GM13976 (cell line): ENCODE measurements around the gene HCRT.
A peak's percentile ranks its signal among the peaks of the same experiment; 100 is the strongest.

Source experiments
- DNase-seq: peaks from one replicate; pipeline ENCODE4 v3.0.0; 2012; ENCODE audit warnings: low spot score
- CTCF ChIP-seq: IDR thresholded peaks from 2 replicates; pipeline ENCODE4 v1.5.1; 2012; ENCODE audit warnings: borderline replicate concordance, mild to moderate bottlenecking; ENCODE audit not compliant: insufficient read depth; ENCODE audit errors: extremely low read depth, missing control alignments, control extremely low read depth
- in situ Hi-C: fragments of 300-500 bp; cut with MboI; formaldehyde crosslinking; loops from one replicate; pipeline ENCODE4 v1.12.0; 2022; ENCODE audit warnings: low sequenced_read_pairs, mixed read lengths, inconsistent platforms; ENCODE audit not compliant: unreplicated experiment

HCRT gene

DNA sequence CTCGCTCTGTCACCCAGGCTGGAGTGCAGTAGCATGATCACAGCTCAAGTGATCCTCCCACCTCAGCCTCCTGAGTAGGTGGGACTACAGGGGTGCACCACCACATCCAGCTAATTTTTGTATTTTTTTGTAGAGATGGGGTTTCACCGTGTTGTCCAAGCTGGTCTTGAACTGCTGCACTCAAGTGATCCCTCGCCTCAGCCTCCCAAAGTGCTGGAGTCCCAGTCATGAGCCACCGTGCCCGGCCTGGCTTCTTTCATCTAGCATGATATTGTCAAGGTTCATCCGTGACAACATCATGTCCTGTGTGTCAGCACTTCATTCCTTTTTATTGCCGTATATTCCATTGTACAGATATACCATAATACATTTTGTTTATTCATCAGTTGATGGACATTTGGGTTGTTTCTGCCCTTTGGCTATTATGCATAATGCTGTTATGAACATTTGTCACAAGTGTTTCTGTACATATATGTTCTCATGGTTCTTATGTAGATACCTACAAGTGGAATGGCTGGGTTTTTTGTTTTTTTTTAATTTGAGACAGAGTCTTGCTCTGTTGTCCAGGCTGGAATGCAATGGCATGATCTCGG, 12.4 kb upstream of the HCRT start:
- in situ Hi-C loops, result loop anchor here (25.0 kb wide), 1 partner anchor 215 kb away; the partner anchor contains the start of gene CAVIN1
- no peak for DNase-seq
- TF ChIP-seq CTCF, result no peak

- no peak for TF ChIP-seq CTCF
- in situ Hi-C loops, result loop anchor here (25.0 kb wide), 1 partner anchor 218 kb away; the partner anchor contains the start of gene CAVIN1
- peak; percentile 90 for DNase-seq
Measured at GRCh38 chr17:42193969-42194899, 9.0 kb upstream of the HCRT start, which contains the start of gene GHDC. Gene GHDC (minus strand): TSS chr17:42194494. CDS start chr17:42193581, 913 bp downstream.

DNA sequence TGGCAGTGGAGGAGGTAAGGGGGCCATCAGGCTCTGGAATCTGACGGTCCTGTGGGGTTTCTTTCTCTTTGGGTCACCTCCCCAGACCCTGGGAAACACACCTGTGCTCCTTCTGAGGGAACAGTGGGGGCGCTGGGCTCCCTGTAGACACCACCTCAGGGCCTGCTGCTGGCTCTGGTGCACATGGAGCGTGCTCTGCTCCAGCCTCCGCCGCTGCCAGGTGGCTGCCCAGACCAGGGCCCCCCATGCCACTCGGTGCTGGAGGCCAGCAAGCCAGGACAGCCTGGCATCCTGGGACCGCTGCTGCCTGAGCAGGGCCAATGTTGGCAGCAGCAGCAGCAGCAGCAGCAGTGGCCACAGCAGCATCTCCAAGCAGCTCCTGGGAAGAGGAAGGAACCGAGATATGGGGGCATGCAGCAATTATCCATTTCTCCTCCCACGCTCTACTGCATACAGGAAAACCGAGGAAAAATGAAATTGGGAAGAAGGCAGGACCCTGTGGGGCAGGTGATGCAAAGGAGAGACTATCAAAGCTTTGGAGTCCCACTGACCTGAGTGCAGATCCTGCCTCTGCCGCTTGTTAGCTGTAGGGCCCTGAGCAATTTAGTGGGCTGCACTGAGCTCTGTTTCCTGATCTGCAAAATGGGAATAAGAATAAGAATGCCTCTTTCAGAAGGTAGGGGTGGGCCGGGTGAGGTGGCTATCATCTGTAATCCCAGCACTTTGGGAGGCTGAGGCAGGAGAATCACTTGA, 8.1 kb upstream of the HCRT start:
- in situ Hi-C loops, result loop anchor here (25.0 kb wide), 1 partner anchor 219 kb away; the partner anchor contains the start of gene CAVIN1
- TF ChIP-seq CTCF, result no peak
- no peak for DNase-seq

- no peak for TF ChIP-seq CTCF
Measured at GRCh38 chr17:42192189-42193126, 7.2 kb upstream of the HCRT start.

DNA sequence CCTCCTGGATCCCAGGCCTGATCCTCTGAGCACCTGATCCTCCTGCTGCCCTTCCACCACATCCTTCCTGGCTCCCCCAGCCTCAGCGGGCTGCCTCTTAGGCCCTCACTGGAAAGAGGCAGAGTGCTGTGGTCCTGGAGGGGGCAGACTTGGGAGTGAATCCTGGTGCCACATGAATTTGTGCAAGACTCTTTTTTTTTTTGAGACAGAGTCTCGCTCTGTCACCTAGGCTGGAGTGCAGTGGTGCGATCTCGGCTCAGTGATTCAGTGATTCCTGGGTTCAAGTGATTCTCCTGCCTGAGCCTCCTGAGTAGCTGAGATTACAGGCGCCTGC, 6.0 kb upstream of the HCRT start:
- no peak for TF ChIP-seq CTCF
- no peak for DNase-seq
- in situ Hi-C loops, result loop anchor here (25.0 kb wide), 1 partner anchor 221 kb away; the partner anchor contains the start of gene CAVIN1

More at GRCh38 chr17:42192189-42193126, 7.2 kb upstream of the HCRT start:
- no peak for DNase-seq
- in situ Hi-C loops, result loop anchor here (25.0 kb wide), 1 partner anchor 220 kb away; the partner anchor contains the start of gene CAVIN1
